ENCODE data around the gene RUSF1. TPM values are rescaled to one million over a fixed set of nuclear protein-coding genes. Genes with fewer than 3 reads are reported as not detected.

The RUSF1 gene
- total and polyA plus RNA-seq, 9 of the 15 experiments (the other 6 are each of a cell fraction or from before 2014, with no cell fraction given) = 0.80 to 52.8 (median 27.6) TPM

DNA sequence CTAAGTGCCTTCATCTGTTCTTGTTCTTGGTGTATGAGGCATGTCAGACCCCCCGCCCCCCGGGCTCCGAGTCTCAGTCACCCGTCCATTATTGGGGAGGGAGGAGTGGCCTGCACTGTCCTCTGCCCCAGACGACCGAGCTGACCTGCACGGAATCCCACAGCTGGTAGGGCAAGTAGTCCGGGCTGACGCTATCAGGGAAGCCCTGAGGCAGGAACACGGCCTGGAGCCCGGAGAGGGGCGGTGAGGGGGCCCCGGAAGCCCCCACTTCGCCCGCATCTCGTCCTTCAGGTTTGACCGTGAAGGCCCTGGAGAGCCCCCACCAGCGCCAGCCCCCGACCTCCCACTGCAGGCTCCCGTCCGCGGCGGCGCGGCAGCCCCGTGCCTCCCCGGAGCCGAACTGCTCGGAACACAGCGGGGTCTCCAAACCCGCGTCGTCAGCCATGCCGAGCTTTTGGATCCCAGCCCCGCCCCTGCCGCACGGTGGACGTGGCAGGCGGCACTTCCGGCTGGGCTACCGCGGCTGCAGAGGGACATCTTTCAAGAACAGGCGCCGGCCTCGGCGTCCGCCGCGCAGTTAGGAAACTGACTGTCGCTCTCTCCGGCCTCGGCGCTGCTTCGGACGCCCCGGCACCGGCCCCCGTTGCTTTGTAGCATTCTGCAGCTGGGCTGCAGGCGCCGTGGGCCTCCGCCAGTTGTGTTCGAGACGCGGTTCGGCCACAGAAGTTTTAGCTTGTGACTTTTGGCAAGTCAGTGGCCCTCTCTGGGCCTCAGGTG is at the start of gene RUSF1 (continued):
- TF ChIP-seq, protein P1, sequence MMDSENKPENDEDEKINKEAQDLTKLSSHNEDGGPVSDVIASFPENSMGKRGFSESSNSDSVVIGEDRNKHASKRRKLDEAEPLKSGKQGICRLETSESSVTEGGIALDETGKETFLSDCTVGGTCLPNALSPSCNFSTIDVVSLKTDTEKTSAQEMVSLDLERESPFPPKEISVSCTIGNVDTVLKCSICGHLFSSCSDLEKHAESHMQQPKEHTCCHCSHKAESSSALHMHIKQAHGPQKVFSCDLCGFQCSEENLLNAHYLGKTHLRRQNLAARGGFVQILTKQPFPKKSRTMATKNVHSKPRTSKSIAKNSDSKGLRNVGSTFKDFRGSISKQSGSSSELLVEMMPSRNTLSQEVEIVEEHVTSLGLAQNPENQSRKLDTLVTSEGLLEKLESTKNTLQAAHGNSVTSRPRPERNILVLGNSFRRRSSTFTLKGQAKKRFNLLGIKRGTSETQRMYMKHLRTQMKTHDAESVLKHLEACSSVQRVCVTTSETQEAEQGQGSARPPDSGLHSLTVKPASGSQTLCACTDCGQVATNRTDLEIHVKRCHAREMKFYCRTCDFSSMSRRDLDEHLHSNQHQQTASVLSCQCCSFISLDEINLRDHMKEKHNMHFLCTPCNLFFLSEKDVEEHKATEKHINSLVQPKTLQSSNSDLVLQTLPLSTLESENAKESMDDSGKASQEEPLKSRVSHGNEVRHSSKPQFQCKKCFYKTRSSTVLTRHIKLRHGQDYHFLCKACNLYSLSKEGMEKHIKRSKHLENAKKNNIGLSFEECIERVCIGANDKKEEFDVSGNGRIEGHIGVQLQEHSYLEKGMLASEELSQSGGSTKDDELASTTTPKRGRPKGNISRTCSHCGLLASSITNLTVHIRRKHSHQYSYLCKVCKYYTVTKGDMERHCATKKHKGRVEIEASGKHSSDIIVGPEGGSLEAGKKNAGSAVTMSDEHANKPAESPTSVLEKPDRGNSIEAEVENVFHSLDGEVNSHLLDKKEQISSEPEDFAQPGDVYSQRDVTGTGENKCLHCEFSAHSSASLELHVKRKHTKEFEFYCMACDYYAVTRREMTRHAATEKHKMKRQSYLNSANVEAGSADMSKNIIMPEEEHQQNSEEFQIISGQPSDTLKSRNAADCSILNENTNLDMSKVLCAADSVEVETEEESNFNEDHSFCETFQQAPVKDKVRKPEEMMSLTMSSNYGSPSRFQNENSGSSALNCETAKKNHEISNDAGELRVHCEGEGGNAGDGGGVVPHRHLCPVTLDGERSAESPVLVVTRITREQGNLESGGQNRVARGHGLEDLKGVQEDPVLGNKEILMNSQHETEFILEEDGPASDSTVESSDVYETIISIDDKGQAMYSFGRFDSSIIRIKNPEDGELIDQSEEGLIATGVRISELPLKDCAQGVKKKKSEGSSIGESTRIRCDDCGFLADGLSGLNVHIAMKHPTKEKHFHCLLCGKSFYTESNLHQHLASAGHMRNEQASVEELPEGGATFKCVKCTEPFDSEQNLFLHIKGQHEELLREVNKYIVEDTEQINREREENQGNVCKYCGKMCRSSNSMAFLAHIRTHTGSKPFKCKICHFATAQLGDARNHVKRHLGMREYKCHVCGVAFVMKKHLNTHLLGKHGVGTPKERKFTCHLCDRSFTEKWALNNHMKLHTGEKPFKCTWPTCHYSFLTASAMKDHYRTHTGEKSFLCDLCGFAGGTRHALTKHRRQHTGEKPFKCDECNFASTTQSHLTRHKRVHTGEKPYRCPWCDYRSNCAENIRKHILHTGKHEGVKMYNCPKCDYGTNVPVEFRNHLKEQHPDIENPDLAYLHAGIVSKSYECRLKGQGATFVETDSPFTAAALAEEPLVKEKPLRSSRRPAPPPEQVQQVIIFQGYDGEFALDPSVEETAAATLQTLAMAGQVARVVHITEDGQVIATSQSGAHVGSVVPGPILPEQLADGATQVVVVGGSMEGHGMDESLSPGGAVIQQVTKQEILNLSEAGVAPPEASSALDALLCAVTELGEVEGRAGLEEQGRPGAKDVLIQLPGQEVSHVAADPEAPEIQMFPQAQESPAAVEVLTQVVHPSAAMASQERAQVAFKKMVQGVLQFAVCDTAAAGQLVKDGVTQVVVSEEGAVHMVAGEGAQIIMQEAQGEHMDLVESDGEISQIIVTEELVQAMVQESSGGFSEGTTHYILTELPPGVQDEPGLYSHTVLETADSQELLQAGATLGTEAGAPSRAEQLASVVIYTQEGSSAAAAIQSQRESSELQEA (IDR thresholded peaks at IDR 0.05; ENCODE audit: low read depth) = peak; percentile 96
- 0 out of 2 replicates have a peak, but pooled peaks have one; percentile 78 for TF ChIP-seq ZNF124 (CRISPR knock-in tag; IDR thresholded peaks at IDR 0.05)
- peak; percentile 57; the same call in 1 of the 2 replicates for TF ChIP-seq NBN (IDR thresholded peaks at IDR 0.05; ENCODE audit: low read depth)
- peak; percentile 52; the same call in 1 of the 2 replicates for TF ChIP-seq GTF2F1 (IDR thresholded peaks at IDR 0.05; ENCODE audit: low read depth, low read length)
- TF ChIP-seq SMARCC2 (IDR thresholded peaks at IDR 0.05; ENCODE audit: low read depth) = no peak
- no peak for TF ChIP-seq HDAC8 (tag; IDR thresholded peaks at IDR 0.05)
- TF ChIP-seq ZNF224 (CRISPR knock-in tag; IDR thresholded peaks at IDR 0.05) = no peak
- TF ChIP-seq, protein P2, sequence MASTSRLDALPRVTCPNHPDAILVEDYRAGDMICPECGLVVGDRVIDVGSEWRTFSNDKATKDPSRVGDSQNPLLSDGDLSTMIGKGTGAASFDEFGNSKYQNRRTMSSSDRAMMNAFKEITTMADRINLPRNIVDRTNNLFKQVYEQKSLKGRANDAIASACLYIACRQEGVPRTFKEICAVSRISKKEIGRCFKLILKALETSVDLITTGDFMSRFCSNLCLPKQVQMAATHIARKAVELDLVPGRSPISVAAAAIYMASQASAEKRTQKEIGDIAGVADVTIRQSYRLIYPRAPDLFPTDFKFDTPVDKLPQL (IDR thresholded peaks at IDR 0.05; ENCODE audit: extremely low read depth, insufficient read length) = peak; percentile 52
- TF ChIP-seq HOXB6 (CRISPR knock-in tag; IDR thresholded peaks at IDR 0.05; ENCODE audit: borderline replicate concordance) = no peak
- TF ChIP-seq FOXA1 (IDR thresholded peaks at IDR 0.05; ENCODE audit: borderline replicate concordance) = no peak
- no peak for TF ChIP-seq ILF3 (IDR thresholded peaks at IDR 0.05; ENCODE audit: borderline replicate concordance)
- TF ChIP-seq GABPA (tag; conservative IDR thresholded peaks at IDR 0.05; ENCODE audit: low read depth) = peak; percentile 93
- no peak for TF ChIP-seq ZNF586 (CRISPR knock-in tag; conservative IDR thresholded peaks at IDR 0.05)
- TF ChIP-seq, protein P3, sequence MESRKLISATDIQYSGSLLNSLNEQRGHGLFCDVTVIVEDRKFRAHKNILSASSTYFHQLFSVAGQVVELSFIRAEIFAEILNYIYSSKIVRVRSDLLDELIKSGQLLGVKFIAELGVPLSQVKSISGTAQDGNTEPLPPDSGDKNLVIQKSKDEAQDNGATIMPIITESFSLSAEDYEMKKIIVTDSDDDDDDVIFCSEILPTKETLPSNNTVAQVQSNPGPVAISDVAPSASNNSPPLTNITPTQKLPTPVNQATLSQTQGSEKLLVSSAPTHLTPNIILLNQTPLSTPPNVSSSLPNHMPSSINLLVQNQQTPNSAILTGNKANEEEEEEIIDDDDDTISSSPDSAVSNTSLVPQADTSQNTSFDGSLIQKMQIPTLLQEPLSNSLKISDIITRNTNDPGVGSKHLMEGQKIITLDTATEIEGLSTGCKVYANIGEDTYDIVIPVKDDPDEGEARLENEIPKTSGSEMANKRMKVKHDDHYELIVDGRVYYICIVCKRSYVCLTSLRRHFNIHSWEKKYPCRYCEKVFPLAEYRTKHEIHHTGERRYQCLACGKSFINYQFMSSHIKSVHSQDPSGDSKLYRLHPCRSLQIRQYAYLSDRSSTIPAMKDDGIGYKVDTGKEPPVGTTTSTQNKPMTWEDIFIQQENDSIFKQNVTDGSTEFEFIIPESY (CRISPR knock-in tag; IDR thresholded peaks at IDR 0.05) = no peak
- TF ChIP-seq, protein P4, sequence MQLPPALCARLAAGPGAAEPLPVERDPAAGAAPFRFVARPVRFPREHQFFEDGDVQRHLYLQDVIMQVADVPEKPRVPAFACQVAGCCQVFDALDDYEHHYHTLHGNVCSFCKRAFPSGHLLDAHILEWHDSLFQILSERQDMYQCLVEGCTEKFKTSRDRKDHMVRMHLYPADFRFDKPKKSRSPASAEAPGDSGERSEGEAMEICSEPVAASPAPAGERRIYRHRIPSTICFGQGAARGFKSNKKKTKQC (CRISPR knock-in tag; IDR thresholded peaks at IDR 0.05) = no peak
- TF ChIP-seq TAF15 (IDR thresholded peaks at IDR 0.05; ENCODE audit: low read depth, low read length) = no peak

All from K562 (cell line).